ENCODE results near the gene DLGAP1.
"Not testable (repeated sequence)": the region's sequence is repeated elsewhere in the genome, so short reads cannot be mapped to it uniquely, and the experiment has no call there.

The DLGAP1 gene

GRCh38 chr18:3603421-3604234, 851.5 kb downstream of the DLGAP1 start:
- DNase-seq (ENCODE audit: low spot score): peak; percentile 100

GRCh38 chr18:3601106-3601755, 853.9 kb downstream of the DLGAP1 start:
- not testable (repeated sequence) for DNase-seq (ENCODE audit: low spot score)

GRCh38 chr18:3599861-3600260, 855.2 kb downstream of the DLGAP1 start:
- no peak for DNase-seq (ENCODE audit: low spot score)

GRCh38 chr18:3599195-3599594, 855.9 kb downstream of the DLGAP1 start:
- DNase-seq (ENCODE audit: low spot score): no peak

GRCh38 chr18:3598581-3598980, 856.5 kb downstream of the DLGAP1 start:
- no peak for DNase-seq (ENCODE audit: low spot score)

- no peak for DNase-seq (ENCODE audit: low spot score)
Measured at GRCh38 chr18:3597409-3598357, 857.4 kb downstream of the DLGAP1 start.

GRCh38 chr18:3596637-3597384, 858.3 kb downstream of the DLGAP1 start:
- DNase-seq (ENCODE audit: low spot score): peak; percentile 73

GRCh38 chr18:3596324-3596636, 858.8 kb downstream of the DLGAP1 start:
- no peak for DNase-seq (ENCODE audit: low spot score)

GRCh38 chr18:3595369-3596273, 859.5 kb downstream of the DLGAP1 start:
- DNase-seq (ENCODE audit: low spot score): peak; percentile 95

- no peak for DNase-seq (ENCODE audit: low spot score)
Measured at GRCh38 chr18:3594760-3595368, 860.2 kb downstream of the DLGAP1 start.

GRCh38 chr18:3593904-3594759, 861.0 kb downstream of the DLGAP1 start:
- peak; percentile 90 for DNase-seq (ENCODE audit: low spot score)

- peak; percentile 79 for DNase-seq (ENCODE audit: low spot score)
Measured at GRCh38 chr18:3593381-3593903, 861.7 kb downstream of the DLGAP1 start.

GRCh38 chr18:3592864-3593263, 862.2 kb downstream of the DLGAP1 start:
- DNase-seq (ENCODE audit: low spot score): no peak

- DNase-seq (ENCODE audit: low spot score): no peak
Measured at GRCh38 chr18:3590096-3590630, 864.9 kb downstream of the DLGAP1 start.

- DNase-seq (ENCODE audit: low spot score): peak; percentile 81
Measured at GRCh38 chr18:3585656-3586509, 869.2 kb downstream of the DLGAP1 start.

- no peak for DNase-seq (ENCODE audit: low spot score)
Measured at GRCh38 chr18:3584897-3585460, 870.1 kb downstream of the DLGAP1 start.

- DNase-seq (ENCODE audit: low spot score): no peak
Measured at GRCh38 chr18:3584266-3584861, 870.7 kb downstream of the DLGAP1 start.

All from kidney capillary endothelial cell (primary cell).